Measurements from ENCODE around the gene POU2F2.
A peak's percentile ranks its signal among the peaks of the same experiment; 100 is the strongest.

The POU2F2 gene

GRCh38 chr19:42079886-42080763 lies 52.1 kb downstream of the POU2F2 start:
- DNase-seq, result no peak

DNA sequence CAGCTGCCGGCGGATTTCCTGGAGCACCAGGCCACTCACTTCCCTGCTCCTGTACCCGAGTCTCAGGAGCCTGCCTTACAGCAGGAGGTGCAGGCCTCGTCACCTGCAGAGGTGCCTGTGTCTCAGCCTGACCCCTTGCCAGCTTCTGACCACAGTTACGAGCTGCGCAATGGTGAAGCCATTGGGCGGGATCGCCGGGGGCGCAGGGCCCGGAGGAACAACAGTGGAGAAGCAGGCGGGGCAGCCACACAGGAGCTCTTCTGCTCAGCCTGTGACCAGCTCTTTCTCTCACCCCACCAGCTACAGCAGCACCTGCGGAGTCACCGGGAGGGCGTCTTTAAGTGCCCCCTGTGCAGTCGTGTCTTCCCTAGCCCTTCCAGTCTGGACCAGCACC lies 53.0 kb downstream of the POU2F2 start:
- DNase-seq, result no peak

DNA sequence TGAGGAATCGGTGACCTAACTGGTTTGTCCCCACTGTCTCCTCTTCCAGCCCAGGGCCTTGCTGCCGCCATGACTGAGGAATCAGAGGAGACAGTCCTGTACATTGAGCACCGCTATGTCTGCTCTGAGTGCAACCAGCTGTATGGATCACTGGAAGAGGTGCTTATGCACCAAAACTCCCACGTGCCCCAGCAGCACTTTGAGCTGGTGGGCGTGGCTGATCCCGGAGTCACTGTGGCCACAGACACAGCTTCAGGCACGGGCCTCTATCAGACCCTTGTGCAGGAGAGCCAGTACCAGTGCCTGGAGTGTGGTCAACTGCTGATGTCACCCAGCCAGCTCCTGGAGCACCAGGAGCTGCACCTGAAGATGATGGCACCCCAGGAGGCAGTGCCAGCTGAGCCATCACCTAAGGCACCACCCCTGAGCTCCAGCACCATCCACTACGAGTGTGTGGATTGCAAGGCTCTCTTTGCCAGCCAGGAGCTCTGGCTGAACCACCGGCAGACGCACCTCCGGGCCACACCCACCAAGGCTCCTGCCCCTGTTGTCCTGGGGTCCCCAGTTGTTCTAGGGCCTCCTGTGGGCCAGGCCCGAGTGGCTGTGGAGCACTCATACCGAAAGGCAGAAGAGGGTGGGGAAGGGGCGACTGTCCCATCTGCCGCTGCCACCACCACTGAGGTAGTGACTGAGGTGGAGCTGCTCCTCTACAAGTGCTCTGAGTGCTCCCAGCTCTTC lies 53.5 kb downstream of the POU2F2 start:
- no peak for DNase-seq

- DNase-seq, result no peak
These were observed 54.2 kb downstream of the POU2F2 start for GRCh38 chr19:42078058-42078457.

DNA sequence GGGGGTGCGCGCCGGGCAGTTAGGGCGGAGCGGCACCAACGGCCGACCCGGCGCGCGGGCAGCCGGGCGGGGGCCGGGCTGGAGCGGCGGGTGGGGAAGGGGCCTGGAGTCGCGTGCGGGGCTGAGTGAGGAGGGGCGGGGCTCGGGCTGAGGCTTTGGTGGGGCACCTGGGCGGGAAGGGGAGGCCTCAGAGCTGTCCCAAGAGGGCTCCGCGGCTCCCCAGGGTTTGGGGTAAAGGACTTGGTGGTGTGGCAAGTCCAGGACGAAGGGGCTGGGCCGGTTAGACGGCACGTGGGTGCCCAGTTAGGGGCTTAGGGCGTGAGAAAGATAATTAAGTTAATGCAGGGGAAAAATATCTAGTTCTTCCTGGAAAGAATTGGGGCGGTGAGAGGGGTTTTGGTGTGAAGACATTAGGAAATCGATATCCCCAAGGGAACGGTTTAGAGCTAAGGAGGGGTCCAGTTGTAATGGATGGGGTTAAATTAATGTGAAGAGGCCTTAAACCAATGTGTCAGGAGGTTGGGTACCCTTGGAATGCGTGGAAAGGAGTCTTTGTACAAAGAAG lies 55.8 kb downstream of the POU2F2 start:
- DNase-seq, result peak; percentile 81

DNA sequence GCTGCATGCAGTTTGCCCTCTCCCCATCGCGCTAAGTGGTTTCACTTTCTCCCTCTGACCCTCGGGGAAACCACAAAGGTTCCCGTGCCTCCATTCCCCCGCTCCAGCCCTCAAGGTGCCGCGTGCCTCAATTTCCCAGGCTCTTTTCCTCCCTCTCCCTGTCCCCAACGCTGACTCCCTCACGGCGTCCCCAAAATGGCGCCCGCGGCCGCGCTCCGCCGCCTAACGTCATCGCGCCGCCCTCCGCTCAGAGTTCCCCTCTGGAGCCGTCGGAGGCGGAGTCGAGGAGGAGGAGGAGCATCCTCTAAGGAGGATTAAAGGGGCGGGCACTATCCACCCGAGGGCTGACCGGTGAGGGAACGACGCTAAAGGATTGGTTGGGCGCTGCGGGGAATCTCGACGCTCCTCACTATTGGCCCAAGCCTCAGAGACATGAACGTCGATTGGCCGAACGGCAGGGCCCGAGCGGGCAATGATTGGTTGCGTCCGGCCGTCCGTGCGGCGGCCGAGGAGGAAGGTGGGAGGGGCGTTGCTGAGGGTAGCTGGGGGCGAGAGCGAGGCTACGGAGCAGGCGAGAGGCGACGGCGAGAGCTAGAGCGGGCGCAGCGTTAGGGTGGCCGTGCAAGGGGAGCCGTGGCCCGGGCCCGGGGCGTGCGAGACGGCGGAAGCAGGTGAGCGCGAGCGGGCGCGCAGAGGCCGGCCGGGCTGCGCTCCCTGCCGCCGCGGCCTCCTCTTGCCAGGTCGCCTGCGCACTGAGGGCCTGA lies 56.4 kb downstream of the POU2F2 start, which contains the start of gene ZNF574:
ZNF574 (plus strand) TSS at position 551 of the 764 bp plus-strand sequence. CDS start 2,441 bp downstream, outside the sequence.
- peak; percentile 99 for DNase-seq

DNA sequence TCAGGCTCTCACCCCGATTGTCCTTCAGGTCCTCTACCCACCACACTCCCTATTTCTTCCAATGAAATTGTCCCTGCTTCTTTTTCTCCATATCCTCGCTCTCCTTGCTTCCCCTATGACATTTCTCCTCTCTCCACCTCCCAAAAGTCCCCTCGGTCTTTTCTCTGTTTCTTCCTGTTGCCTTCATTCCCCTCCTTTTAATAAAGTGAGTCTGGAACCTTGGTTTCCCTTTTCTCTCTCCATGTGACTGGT lies 57.0 kb downstream of the POU2F2 start:
- no peak for DNase-seq

- no peak for DNase-seq
These were observed 57.5 kb downstream of the POU2F2 start for GRCh38 chr19:42074513-42075363.

DNA sequence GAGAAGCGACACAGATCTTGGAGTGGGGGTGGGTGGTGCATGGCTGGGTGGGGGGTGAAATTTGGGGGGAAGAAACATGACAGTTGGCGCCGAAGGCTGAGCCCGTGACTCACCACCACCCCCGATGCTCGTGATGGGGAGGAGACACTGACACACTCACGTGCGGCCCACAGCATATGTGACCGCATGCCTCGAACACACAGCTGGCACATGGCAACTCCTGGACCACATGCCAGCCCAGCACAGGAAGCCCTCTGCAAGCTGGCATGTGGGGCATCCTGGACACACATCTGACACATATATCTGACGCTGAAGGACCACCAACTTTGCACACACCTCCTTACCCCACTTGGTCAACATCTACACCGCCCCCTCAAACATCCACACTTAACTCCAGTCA lies 61.0 kb downstream of the POU2F2 start:
- DNase-seq, result no peak

DNA sequence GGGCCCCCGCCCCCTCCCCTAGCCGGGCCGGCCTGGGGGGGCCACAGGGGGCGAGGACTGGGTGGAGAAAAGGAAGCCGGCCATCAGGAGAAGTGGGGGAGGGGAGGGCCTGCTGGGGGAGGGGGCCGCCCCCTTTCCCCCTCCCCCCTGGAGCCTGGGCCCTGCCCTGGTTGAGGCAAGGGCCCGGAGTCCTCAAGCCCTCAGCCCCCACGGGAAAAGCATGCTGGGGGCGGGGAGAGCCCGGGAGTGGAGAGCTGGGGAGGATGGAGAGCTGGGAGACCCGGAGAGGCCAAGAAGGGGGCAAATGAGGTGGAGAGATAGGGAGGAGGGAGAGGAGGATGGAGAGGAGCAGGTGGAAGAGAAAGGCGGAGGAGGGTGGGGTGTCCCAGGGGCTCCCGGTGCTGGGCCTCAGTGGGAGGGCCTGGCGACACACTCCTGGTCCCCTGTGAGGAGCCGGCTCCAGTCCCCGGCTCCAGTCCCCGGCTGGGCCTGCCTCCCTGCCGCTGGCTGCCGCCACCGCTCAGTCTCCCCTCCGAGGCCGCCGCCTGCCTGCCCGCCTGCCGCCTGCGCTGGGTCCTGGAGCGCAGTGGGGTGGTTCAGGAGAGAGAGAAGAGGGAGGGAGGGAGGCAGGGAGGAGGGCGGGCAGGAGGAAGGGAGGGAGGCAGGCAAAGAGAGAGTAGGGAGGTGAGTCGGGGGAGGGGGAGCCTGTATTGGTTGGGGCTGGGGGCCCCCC lies 62.5 kb downstream of the POU2F2 start, which contains the start of gene GRIK5:
GRIK5 (minus strand) TSS at position 588 of the 733 bp plus-strand sequence. CDS start 4,436 bp downstream, outside the sequence.
- DNase-seq, result no peak

DNA sequence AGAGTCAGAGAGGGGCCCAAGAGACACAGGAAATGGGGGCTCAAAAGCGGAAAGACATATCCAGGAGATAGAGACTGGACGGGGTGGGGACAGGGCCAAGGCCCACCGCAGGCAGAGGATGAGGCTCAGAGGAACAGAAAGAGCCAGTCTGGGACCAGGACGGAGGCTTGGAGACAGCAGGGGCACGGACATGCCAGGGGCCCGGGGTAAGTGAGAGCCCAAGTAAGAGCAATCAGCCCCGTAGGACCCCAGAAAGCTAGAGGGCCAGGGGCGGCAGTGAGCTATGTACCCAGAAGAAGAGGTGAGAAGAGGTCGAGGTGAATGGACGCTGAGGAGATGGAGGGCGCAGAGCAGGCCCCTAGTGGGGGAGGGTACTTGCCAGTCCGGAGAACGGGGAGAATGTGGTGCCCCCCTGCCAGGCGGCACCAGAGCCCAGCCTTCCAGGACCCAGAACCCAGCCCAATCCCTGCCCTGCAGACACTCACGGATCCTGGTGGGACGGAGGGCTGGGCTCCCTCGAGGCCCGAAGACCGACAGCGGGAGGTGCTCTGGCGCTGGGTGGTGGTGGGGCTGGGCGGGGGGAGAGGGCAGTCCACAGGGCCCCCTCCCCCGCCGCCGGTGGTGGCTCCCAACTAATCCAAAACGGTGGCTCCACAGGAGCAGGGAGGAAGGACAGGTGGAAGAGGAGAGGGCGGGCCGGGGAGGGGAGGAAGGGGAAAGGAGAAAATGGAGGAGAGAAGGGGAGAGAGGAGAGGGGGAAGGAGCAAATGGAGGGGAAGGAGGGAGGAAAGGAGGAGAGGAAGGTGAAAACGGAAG lies 63.3 kb downstream of the POU2F2 start:
- DNase-seq, result no peak

GRCh38 chr19:42068361-42068755 lies 63.9 kb downstream of the POU2F2 start:
- no peak for DNase-seq

- no peak for DNase-seq
These were observed 64.8 kb downstream of the POU2F2 start for GRCh38 chr19:42067315-42067888.

DNA sequence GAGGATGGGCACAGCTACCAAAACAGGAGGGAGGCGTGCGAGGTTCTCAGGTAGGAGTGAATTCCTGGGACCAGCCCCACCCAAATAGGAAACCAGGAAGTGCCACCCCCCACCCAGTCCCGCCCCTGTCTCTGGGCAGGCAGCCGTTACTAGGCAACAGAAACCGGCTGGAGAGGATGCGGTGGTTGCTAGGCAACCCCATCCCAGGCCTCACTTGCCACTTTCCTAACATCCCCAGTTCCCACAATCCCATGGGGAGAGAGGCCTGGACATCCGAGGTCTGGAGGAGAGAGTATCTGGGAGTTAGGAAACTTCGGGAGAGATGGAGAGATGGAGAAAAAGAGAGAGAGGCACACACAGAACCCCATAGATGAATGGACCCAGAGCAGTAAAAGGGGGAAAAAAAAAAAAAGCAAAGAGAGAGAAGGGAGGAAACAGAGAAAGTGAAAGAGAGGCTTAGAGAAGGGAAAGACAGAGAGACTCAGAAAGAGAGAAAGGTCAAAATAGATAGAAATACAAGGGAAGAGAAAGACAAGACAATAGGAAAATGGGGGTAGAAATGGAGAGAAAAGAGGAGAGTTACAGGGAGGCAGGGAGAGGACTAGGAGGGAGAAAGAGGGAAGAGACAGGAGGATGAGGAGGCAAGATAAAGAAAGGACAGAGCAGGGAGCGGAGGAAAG lies 66.0 kb downstream of the POU2F2 start:
- DNase-seq, result no peak

DNA sequence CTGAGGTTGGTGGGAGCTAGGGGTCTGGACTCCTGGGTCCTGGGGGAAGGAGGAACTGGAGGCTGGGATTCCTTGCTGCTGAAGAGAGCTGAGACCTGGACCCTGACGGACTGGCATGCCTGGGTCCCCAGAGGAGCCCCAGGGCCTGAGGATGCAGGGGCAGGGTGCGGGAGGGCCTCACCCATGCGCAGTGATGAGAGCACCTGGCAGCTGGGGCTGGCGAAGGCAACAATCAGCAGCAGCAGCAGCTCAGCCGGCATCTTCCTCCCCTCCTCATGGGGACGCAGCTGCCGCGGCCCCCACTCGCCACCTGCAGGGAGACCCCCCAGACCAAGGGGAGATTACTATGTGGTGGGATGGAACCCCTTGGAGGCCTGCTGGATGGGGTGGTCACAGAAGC lies 66.7 kb downstream of the POU2F2 start:
- no peak for DNase-seq

- no peak for DNase-seq
These were observed 67.2 kb downstream of the POU2F2 start for GRCh38 chr19:42065051-42065450.

DNA sequence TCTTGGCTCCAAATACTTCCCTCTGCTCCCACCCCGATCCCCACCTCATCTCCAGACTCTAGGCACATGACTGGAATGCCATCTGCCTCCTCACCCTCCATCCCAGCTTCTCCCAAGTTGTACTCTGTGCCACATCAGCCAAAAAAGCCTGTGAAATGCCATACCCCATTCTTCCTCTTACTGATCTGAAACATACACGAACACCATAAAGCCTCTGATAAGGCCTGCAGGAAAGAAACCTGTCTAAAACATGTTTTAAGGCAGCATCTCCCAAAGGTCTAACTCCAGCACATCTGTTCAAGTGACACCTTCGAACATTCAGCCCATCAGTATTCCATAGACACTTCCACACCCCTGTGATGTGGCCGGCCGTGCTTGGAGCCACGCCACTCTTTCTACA lies 67.8 kb downstream of the POU2F2 start:
- no peak for DNase-seq

DNA sequence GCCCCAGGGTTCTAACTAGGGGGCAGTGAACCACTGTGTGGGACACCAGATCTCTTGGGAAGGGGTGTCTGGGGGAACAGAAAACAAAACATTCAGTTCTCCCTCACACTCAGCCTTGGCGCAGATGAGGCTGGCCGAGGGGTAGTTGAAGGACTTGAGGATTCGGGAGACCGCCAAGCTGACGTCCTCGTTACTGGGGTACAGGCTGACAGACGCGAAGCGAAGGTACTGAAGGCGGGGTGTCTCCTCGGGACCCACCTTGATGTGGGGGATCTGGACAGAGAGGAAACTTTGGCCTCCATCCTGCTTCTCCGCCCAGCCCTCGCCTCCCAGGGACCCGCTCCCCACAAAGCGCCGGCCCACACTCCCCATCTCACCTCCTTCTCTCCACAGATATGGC lies 69.9 kb downstream of the POU2F2 start:
- DNase-seq, result no peak

- no peak for DNase-seq
These were observed 72.1 kb downstream of the POU2F2 start for GRCh38 chr19:42060117-42060516.

GRCh38 chr19:42059196-42059595 lies 73.0 kb downstream of the POU2F2 start:
- no peak for DNase-seq
